HG03558 (cell line): ENCODE measurements around the gene RCSD1.

Experiments
- ATAC-seq: cut with Tn5 transposase; IDR thresholded peaks from one replicate; pipeline ENCODE4 v1.9.1; 2021; ENCODE audit warnings: moderate number of reproducible peaks; ENCODE audit not compliant: unreplicated experiment; ENCODE audit errors: extremely low read depth

Gene RCSD1

GRCh38 chr1:167617153-167618147 lies 12.6 kb upstream of the RCSD1 start:
- peak; percentile 47 for ATAC-seq

- no peak for ATAC-seq
Measured at GRCh38 chr1:167618366-167618765, 11.7 kb upstream of the RCSD1 start.

- no peak for ATAC-seq
Measured at GRCh38 chr1:167618789-167619188, 11.2 kb upstream of the RCSD1 start.

- ATAC-seq, result no peak
Measured at GRCh38 chr1:167620002-167620401, 10.0 kb upstream of the RCSD1 start.

GRCh38 chr1:167621780-167622313 lies 8.2 kb upstream of the RCSD1 start:
- ATAC-seq, result no peak

- ATAC-seq, result no peak
Measured at GRCh38 chr1:167623951-167624350, 6.1 kb upstream of the RCSD1 start.

GRCh38 chr1:167625040-167625823 lies 4.8 kb upstream of the RCSD1 start:
- no peak for ATAC-seq

GRCh38 chr1:167627615-167627864 lies 2.5 kb upstream of the RCSD1 start:
- ATAC-seq, result no peak

GRCh38 chr1:167627865-167628641 lies 2.0 kb upstream of the RCSD1 start:
- peak; percentile 62 for ATAC-seq

GRCh38 chr1:167628741-167629515 lies 1.1 kb upstream of the RCSD1 start:
- no peak for ATAC-seq

GRCh38 chr1:167630568-167631385 lies 745 bp downstream of the RCSD1 start:
- ATAC-seq, result no peak

- ATAC-seq, result no peak
Measured at GRCh38 chr1:167631386-167631935, 1.4 kb downstream of the RCSD1 start.

- ATAC-seq, result no peak
Measured at GRCh38 chr1:167631936-167632614, 2.0 kb downstream of the RCSD1 start.

- ATAC-seq, result no peak
Measured at GRCh38 chr1:167633258-167633944, 3.4 kb downstream of the RCSD1 start.

GRCh38 chr1:167634435-167634834 lies 4.4 kb downstream of the RCSD1 start:
- no peak for ATAC-seq

GRCh38 chr1:167635156-167635648 lies 5.2 kb downstream of the RCSD1 start:
- ATAC-seq, result no peak

- ATAC-seq, result no peak
Measured at GRCh38 chr1:167635941-167636340, 5.9 kb downstream of the RCSD1 start.
